ENCODE measurements around the gene FBXO47.

GRCh38 chr17:38943607-38944006 lies 23.6 kb downstream of the FBXO47 start:
- TF ChIP-seq CTCF (conservative IDR thresholded peaks at IDR 0.05), result no peak
- no peak for TF ChIP-seq ZFX (IDR thresholded peaks at IDR 0.05)
